GM19455 (cell line): Measurements from ENCODE around the gene ERICH6.
A peak's percentile ranks its signal among the peaks of the same experiment; 100 is the strongest.
"Not testable (repeated sequence)": the region's sequence is repeated elsewhere in the genome, so short reads cannot be mapped to it uniquely, and the experiment has no call there.

ENCODE experiments used
- ATAC-seq: cut with Tn5 transposase; IDR thresholded peaks from one replicate; pipeline ENCODE4 v1.9.1; 2021; ENCODE audit not compliant: unreplicated experiment

ERICH6 gene

DNA sequence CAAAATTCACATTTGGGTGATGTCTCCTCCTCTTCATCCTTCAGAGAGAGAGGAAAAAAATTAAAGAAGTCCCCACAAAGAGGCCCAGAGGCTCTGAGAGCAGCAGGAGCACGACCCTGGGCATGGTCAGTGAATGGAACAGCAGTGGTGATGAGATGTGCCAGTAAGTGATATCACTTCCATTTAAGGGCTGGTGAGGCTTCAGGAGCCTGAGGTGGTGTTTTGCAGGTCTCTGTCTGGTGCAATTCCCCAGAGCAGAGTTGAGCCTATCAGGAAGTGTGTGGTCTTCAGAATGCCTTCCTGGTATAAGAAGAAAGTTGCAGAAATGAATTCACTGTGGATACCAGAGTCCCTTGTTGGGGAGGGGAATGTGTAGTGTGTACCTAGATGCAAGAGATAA is 21.4 kb downstream of the ERICH6 start:
- no peak for ATAC-seq

DNA sequence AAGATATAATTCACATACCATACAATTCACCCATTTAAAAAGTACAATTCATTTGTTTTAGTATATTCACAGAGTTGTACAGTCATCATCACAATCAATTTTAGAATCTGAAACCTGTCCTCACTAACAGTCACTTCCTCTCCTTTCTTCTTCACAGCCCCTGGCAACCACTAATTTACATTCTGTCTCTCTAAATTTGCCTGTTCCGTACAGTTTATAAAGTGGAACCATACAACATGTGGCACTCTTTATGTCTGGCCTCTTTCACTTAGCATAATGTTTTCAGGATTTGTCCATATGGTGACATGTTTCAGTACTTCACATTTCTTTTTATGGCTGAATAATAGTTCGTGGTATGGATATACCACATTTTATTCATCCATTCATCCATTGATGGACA is 22.7 kb downstream of the ERICH6 start:
- peak; percentile 91 for ATAC-seq

DNA sequence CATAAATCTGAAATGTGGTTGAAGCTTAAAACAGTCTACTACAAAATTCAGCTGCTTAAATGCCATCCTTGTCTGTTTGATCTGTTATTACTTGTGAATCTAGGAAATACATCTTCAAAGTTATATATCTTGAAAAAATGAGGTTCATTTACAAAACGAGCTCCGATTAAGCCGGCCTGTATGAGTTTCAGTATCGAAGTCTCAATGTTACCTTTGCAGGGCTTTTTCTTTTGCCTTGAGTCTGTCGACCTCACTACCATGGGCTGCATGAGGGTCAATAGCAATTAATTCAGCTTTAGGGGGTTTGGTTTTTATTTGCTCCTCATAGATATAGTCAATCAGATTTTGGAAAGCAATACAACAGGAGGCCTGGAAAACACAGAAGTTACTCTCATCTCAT is 23.2 kb downstream of the ERICH6 start:
- ATAC-seq, result no peak

DNA sequence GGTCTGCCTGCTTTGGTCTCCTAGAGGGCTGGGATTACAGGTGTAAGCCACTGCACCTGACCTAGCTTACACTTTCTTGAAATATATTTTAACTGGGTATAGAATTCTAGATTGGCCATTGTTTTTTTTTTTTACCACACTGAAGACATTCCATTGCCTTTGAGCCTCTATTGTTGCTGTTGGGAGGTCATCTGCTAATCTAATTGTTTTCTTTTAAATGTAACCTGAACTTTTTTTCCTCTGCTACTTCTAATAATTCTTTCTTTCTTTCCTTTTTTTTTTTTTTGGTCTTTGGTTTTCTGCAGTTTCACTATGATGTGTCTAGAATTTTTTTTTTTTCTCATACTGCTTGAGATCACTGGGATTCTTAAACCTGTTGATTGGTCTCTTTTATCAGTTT is 28.1 kb downstream of the ERICH6 start:
- ATAC-seq, result no peak

DNA sequence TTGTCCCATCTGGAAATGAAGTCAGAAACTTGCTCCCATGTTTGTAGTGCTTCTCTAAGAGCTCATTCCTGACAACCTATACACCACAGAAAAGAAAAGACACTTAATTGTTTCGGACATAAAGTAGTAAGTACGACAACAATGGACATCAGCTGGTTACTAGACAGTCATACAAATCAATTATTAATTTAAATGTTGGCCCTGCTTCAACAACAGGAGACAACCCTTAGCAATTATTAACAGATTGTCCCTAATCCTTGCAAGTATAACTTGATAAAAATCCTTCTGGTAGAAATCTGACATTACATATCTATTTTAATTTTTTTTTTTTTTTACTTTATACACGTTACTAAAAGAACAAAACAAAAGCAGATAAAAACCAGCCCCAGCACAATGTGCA is 29.8 kb downstream of the ERICH6 start:
- ATAC-seq, result no peak

DNA sequence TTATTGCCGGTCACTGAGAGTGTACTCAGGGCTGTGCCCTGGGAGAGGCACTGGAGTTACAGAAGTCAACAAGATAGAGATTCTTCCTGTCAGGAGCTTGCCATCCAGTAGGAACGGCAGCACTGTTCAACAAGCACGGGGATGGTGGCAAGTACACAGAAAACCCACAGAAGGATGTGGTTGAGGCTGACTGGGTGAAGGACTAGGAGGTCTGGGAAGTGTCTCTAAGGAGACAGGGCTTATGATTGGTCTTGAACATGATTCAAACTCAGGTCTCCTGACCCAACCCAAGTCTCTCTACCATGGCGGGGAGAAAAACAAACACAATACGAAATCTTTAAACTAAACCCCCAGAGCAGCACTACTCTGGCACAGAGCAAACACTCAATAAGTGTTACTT is 37.6 kb downstream of the ERICH6 start:
- no peak for ATAC-seq

DNA sequence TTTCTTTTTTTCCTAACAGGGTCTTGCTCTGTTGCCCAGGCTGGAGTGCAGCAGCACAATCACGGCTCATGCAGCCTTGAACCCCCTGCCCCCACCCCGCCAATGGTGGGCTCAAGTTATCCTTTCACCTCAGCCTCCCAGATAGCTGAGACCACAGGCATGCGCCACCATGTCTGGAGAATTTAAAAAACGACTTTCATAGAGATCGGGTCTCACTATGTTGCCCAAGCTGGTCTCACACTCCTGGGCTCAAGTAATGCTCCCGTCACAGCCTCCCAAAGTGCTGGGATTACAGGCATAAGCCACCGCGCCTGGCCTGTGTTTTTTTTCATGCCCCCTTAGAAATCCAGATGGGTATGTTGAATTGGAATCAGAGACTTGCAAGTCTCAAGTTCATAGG is 40.3 kb downstream of the ERICH6 start:
- no peak for ATAC-seq

DNA sequence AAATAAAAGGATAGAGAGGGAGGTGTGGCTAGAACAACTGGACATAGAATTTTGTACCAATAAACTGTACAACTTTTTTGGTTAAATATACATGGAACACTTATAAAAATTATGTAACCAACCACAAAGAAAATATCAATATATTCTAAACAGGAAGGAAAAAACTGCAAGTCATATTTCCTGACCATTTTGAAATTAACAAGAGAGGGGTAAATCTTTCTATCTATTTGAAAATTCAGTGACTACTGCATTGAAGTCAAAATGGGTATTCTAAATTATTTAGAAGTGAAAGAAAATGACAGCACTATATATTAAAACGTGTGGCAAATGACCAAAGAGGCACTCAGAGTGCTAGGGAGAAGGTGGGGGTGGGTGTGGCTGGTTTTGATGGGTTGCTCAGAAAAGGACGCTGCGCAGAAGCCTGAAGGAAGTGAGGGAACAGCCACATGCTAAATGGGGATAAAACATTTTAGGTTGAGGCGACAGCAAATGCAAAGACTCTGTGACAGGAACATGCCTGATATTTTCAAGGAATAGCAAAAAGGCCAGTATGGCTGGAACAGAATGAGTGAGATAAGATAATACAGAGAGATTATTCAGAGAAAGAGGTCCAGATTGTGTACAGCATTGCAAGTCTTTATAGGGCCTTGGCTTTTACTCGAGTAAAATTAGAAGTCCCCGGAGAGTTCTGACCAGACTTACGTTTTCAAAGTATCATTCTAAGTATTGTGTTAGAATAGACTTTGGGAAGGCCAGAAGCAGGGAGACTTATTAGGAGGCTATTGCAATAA is 41.1 kb downstream of the ERICH6 start:
- no peak for ATAC-seq

DNA sequence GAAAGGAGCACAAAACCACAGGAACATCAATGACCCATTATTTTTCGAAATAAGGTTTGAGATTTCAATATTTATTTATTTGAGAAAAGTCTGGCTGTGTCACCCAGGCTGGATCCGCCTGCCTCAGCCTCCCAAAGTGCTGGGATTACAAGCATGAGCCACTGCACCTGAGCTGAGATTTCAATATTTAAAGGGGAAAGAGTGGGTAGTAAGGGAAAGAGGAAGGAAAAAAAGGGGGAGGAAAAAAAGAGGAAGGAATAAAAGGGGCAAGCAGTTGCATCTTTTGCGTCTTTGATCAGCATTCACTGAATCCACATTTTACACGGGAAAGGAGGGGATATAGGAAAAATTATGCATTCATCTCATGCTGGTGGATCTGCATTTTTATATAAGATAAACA is 47.4 kb downstream of the ERICH6 start:
- ATAC-seq, result no peak

DNA sequence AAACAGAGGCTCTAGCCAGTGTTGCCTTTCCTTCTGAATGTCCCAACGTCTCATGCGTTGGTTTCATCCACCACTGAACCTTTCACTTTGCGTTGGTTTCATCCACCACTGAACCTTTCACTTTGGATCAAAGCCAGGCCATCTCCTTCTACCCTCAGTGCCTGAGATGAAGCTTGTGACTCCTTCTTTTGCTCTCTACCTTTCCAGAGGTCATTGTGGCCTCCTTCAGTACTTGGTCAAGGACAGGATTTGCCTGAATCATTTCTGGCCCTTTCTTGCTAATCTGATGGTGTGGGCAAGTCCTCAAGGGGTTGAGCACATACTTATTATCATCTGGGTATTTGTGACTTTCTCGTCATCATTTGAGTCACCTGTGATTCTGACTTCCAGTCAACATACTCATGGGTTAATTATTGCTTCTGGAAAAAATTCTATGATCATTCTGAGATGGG is 50.6 kb downstream of the ERICH6 start:
- ATAC-seq, result no peak

DNA sequence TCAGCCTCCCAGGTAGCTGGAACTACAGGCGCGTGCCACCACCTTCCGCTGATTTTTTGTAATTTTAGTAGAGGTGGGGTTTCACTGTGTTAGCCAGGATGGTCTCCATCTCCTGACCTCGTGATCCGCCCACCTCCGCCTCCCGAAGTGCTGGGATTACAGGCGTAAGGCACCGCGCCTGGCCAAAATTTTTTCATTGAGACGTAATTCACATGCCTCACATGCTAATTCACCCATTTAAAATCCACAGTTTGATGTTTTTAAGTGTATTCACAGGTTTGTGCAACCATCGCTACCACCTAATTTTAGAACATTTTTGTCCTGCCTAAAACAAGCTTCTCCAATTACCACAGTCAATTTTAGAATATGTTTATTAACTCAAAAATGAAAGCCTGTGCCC is 63.5 kb downstream of the ERICH6 start:
- ATAC-seq, result no peak

DNA sequence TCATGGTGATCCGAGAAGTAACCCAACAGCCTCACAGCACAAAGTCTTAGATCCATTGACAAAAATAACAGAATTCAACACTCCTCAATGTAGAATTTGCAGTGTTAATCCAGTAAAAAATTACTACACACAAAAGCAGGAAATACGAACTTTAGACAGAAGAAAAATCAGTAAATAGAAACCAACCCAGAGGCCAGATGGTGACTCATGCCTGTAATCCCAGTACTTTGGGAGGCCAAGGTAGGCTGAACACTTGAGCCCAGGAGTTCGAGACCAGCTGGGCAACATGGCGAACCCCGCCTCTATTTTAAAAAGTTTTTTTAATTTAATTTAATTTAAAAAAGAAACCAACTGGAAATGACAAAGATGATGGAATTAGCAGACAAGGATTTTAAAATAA is 64.5 kb downstream of the ERICH6 start:
- no peak for ATAC-seq

DNA sequence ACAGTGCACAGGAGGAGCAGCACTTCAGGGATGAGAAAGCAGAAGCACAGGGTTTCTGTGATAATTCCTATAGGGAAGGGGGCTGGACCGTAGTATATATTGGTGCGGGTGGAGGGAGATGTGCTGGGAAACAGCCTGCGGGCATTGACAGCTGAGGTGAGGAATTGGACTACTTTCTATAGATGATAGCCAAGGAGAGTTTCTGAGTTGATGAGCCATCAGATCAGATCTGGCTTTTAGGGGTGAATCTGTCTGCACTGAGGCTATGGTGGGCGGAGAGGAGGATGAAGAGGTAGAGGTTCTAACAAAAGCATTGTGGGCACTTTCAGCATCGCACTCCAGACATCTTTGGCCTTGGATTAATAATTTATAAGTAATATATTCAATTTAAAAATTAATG is 67.5 kb downstream of the ERICH6 start:
- ATAC-seq, result no peak

DNA sequence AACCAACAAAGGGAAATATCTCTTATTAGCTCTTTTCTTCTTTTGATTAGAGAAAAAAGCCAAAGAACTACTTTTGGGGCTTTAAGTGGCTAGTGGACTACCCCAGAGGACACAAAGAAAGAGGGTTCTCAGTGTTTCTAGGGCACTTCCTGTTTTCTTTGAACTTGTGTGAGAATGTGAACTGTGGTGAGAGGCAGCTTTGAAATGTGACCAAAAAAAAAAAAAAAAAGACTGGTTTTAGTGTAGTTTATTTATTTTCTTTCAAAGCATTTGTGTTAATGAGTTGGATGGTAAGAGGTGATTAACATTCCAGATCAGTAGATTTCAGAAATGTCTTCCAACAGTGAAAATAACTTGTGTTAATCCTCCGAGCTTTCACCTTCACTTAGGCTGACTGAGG is 68.2 kb downstream of the ERICH6 start:
- no peak for ATAC-seq

DNA sequence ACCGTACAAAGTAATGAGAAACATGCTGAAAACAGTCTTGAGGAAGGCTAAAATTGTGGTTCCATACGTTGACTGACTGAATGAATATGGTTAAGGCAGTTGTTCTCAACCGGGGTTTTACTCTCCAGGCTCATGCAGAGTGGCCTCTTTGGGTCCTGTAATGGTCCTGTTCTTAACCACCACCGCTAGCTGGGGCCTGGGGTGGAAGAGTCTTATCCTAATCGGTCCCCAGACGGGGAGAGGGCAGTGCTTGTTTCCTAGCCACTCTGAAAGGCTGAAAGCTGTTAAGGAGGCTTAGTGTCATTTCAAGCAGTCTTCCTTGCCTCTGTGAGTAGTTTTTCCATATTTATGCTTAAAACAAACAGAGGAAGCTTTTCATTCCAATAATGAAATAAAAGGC is 68.6 kb downstream of the ERICH6 start:
- no peak for ATAC-seq

DNA sequence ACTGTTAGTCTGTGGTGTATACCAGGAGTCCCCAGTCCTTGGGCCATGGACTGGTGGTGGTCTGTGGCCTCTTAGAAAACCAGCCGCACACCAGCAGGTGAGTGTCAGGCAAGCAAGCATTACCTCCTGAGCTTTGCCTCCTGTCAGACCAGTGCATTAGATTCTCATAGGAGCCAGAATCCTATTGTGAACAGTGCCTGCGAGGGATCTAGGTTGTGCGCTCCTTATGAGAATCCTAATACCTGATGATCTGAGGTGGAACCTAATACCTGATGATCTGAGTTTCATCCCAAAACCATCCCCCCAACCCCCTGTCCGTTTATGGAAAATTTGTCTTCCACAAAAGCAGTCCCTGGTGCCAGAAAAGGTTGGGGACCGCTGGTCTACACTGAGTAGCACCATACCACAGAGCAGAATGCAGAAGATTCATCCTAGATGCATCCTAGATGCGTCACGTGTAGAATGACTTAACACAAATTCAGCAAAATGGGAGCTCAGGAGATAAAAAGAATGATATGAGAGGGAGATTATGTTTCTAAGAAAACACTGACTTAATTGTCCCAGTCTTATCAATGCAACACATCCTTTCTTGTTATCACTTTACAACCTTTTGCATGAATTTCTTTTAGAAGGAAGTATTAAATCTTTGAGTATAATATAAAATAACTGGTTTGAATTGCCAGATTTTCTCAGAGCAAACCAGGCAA is 72.1 kb downstream of the ERICH6 start:
- ATAC-seq, result no peak

DNA sequence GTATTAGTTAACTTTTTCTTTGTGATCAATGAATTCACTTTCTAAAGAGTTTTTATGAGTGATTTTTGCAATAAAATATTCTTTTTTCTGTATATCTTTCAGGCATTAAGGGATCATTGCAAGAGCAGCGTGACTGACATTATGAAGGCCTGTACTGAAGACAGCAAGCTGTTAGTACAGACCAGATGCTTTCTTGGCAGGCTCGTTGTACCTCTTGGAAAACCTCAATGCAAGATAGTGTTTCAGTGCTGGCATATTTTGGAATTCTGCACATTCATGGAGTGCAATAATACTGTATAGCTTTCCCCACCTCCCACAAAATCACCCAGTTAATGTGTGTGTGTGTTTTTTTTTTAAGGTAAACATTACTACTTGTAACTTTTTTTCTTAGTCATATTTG is 76.2 kb downstream of the ERICH6 start:
- ATAC-seq, result no peak

DNA sequence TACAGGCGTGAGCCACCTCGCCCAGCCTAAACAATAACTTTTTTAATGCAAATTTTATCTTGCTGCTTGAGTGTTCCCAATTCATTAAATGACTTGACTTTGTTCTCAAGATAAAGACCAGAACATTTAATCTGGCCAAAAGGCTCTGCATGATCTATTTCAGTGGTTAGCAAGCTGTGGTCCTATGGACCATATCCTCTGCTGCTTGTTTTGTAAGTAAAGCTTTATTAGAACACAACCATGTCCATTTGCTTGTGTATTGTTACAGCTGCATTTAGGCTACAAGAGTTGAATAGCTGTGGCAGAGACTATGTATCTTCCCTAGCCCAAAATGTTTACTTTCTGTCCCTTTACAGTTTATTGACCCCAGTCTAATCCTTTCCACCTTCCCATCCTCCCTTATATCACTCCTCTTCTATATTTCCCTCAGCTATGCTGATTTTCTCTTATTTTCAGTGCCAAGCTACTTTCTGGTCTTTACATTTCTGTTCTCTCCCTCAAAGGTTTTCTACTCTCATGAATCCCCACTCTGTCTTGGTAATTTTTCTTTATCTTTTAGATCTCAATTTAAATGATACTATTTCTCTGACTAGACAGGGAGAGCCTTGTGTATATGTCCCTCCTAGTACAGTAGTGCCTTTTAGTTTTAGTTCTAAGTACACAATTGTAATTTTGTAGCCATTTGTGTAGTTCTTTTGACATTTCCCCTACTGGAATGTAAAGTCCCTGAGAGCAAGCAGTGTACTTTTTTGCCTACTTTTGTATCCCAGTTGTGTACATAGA is 77.4 kb downstream of the ERICH6 start:
- ATAC-seq, result no peak

DNA sequence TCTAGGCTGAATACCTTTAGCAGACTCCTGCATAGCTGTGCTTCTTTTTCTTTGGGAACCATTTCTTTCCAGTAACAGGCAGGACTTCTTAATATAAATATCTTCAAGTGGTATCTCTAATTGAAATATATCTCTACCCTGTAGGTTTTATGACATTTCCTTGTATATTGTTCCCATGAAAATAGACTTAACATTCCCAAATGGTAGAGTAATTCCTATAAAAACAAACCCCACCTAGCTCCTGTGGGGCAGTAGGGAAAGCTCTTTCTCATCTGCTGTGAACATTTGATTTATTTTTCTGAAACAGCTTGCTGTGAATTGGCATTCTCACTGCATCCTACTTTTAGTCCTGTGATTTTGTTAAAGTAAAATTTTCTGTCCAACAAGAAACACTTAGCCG is 79.8 kb downstream of the ERICH6 start:
- ATAC-seq, result no peak

DNA sequence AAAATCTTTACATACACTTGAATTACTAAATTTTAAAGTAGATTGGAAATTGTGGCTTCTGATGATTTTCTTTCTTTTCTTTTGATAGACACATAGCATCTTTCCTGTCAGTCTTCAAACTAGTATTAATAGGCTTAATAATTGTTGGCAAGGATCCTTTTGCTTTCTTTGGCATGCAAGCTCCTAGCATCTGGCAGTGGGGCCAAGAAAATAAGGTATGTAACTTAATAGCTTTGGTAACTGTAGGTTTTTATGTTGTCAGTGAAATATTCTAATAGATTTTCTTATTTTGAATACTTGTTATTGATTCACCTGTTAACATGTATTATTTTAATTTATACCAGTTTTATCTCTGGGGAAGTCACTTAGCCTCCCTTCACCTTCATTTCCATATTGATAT is 80.8 kb downstream of the ERICH6 start:
- ATAC-seq, result not testable (repeated sequence)

DNA sequence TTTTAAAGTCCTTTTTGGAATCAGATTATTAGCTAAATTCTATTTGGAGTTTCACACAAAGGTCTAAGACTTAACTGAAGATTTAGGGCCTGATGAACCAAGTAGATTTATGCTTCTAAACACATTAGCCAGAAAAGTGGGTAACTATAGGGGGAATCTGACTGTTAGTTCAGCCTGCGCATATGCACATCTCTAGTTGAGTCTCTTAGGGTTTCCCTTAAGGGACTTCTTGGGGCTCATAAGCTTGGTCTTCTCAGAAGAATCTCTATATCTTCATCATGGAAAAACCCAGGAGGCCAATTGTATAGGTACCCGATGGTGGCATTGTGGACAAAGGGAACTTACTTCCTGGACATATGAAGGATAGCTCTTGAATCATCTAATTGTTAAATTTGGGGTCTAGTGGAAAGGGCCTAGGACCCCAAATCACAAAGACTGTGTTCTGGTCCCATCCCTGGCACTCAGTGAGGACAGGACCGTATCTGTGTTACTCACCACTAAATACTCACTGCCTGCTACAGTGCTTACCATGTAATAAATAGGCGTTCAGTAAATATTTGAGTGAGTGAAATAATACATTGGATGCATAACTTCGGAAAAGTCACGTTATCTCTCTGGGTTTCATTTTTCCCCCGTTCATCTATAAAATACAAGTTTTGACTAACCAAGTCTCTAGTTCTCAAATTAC is 83.6 kb downstream of the ERICH6 start:
- no peak for ATAC-seq
